GM12891 (cell line): ENCODE measurements around the gene IMMP2L.

Experiments
- DNase-seq: peaks from one replicate; pipeline ENCODE4 v3.0.0; 2011; ENCODE audit warnings: low spot score; ENCODE audit not compliant: insufficient read length
- FAIRE-seq: peaks from 2 replicates; lab custom pipeline; 2011; peaks lifted over from hg19 to GRCh38; lab: Jason Lieb, UNC
- PAX5 ChIP-seq: IDR thresholded peaks from 2 replicates; pipeline ENCODE4 v1.6.1; 2011; ENCODE audit warnings: low read length, moderate library complexity, mild to moderate bottlenecking; ENCODE audit not compliant: insufficient read depth, severe bottlenecking
- POLR2A ChIP-seq: IDR thresholded peaks from 2 replicates; pipeline ENCODE4 v1.6.1; 2011; ENCODE audit warnings: low read depth, low read length, control low read depth
- POLR2AphosphoS5 ChIP-seq: IDR thresholded peaks from 2 replicates; pipeline ENCODE4 v1.6.1; 2011; ENCODE audit warnings: low read depth, low read length, control low read depth
- POU2F2 ChIP-seq: IDR thresholded peaks from 2 replicates; pipeline ENCODE4 v1.6.1; 2011; ENCODE audit warnings: low read depth, mild to moderate bottlenecking, control low read depth, low read length, moderate library complexity
- SPI1 ChIP-seq: IDR thresholded peaks from 2 replicates; pipeline ENCODE4 v1.6.1; 2011; ENCODE audit warnings: low read depth, low read length, control low read depth
- TAF1 ChIP-seq: IDR thresholded peaks from 2 replicates; pipeline ENCODE4 v1.6.1; 2011; ENCODE audit warnings: low read depth, low read length, control low read depth

IMMP2L gene

GRCh38 chr7:111409714-111410422 is 152.4 kb downstream of the IMMP2L start:
- FAIRE-seq (no peak), DNase-seq (no peak)
- TF ChIP-seq POLR2A = no peak
- TF ChIP-seq SPI1 = no peak
- no peak for TF ChIP-seq POLR2AphosphoS5
- no peak for TF ChIP-seq PAX5
- TF ChIP-seq TAF1 = no peak
- no peak for TF ChIP-seq POU2F2

GRCh38 chr7:111408724-111409123 is 153.6 kb downstream of the IMMP2L start:
- DNase-seq (no peak), FAIRE-seq (no peak)
- TF ChIP-seq POLR2A (no peak), POLR2AphosphoS5 (no peak), TAF1 (no peak), PAX5 (no peak), POU2F2 (no peak), SPI1 (no peak)

GRCh38 chr7:111407258-111407657 is 155.0 kb downstream of the IMMP2L start:
- FAIRE-seq (no peak), DNase-seq (no peak)
- TF ChIP-seq PAX5 (no peak), POLR2AphosphoS5 (no peak), SPI1 (no peak), POU2F2 (no peak), POLR2A (no peak), TAF1 (no peak)

- DNase-seq (no peak), FAIRE-seq (no peak)
- TF ChIP-seq POLR2AphosphoS5 = no peak
- TF ChIP-seq POLR2A = no peak
- TF ChIP-seq PAX5 = no peak
- TF ChIP-seq SPI1 = no peak
- TF ChIP-seq TAF1 = no peak
- TF ChIP-seq POU2F2 = no peak
These were observed 156.7 kb downstream of the IMMP2L start for GRCh38 chr7:111405621-111406020.

DNA sequence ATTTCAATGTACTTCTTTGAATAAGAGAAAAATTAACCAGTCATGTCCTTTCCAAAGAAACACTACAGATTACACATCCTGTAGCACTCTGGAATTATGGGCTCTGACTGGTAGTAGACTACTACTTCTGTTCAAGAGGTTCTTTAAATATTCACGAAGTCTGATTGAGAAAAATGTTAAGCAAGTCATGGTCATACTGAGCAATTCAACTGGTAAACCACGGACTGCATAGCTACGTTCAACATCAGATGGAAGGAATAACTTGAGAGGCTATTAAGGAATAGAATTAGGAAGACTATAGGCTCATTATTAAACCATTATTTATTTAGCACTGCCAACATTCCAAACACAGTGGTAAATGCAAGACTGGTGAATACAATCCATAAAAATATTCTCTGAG is 160.8 kb downstream of the IMMP2L start:
- DNase-seq (no peak), FAIRE-seq (no peak)
- TF ChIP-seq POLR2A (no peak), TAF1 (no peak), PAX5 (no peak), SPI1 (no peak), POLR2AphosphoS5 (no peak), POU2F2 (no peak)

- DNase-seq = no peak
- no peak for FAIRE-seq
- TF ChIP-seq SPI1 = no peak
- no peak for TF ChIP-seq POLR2AphosphoS5
- TF ChIP-seq POU2F2 = no peak
- TF ChIP-seq POLR2A = no peak
These were observed 162.2 kb downstream of the IMMP2L start for GRCh38 chr7:111400088-111400487.

DNA sequence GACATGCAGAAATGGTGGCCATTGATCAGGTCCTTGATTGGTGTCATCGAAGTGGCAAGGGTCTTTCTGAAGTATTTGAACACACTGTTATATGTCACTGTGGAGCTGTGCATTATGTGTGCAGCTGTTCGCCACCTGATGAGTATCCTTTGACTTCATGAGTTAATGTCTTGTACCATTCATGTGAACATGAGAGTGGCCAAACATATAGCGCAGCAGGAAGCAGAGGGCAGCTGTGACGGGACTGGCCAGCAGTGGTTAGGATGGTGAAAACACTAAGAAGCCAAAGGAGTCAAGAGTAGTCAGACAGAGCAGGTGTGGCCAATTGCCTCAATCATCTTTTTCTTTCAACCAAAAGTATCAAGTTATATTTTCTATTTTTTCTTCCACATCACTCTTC is 167.4 kb downstream of the IMMP2L start:
- TF ChIP-seq POLR2A (no peak), TAF1 (no peak), SPI1 (no peak), POLR2AphosphoS5 (no peak), POU2F2 (no peak), PAX5 (no peak)
- no peak for FAIRE-seq
- DNase-seq = no peak

DNA sequence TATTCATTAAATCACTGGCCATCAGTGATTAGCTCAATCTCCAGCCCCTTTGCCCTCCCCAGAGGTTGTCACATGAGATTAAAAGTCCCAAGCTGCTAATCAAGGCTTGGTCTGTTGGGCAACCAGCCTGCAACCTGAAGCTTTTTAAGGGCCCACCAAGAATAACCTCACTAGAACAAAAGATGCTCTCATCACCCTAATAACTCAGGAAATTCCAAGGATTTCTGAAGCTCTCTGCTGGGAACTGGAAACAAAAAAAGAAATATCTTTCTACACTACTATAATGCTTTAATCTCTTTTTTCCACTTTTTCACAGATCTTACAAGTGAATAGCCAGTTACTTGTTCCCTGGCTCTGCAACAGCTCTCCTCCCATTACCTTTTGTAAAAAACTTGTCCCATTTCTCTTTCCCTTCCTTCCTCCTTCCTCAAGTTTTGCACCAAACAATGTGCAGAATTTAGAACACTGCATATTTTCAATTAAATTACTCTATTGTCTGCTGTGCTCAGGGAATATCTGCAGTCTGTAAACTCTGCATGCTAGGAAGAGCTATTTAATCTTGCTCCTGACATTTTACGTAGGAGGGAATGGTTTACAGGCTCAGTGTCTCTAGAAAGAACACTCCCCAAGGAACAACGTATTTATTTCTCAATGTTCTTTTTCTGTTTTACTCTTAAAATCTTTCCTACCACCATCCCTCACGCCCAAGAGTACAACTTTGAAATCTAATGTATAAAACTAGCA is 169.1 kb downstream of the IMMP2L start:
- FAIRE-seq (no peak), DNase-seq (no peak)
- TF ChIP-seq PAX5 = no peak
- no peak for TF ChIP-seq POU2F2
- TF ChIP-seq POLR2AphosphoS5 = no peak
- TF ChIP-seq POLR2A = no peak
- TF ChIP-seq SPI1 = no peak
- TF ChIP-seq TAF1 = no peak

GRCh38 chr7:111392294-111392693 is 170.0 kb downstream of the IMMP2L start:
- FAIRE-seq (no peak), DNase-seq (no peak)
- TF ChIP-seq POLR2A = no peak
- TF ChIP-seq PAX5 = no peak
- TF ChIP-seq POLR2AphosphoS5 = no peak
- TF ChIP-seq SPI1 = no peak
- TF ChIP-seq POU2F2 = no peak
- TF ChIP-seq TAF1 = no peak
